HG02678 (cell line): ENCODE measurements around the gene SKAP2.

ENCODE experiments used
- ATAC-seq: cut with Tn5 transposase; IDR thresholded peaks from one replicate; pipeline ENCODE4 v1.9.1; 2021; ENCODE audit warnings: mild to moderate bottlenecking, moderate library complexity; ENCODE audit not compliant: unreplicated experiment

Gene SKAP2

GRCh38 chr7:26668821-26669220 lies 195.6 kb downstream of the SKAP2 start:
- no peak for ATAC-seq

GRCh38 chr7:26667514-26668133 lies 196.8 kb downstream of the SKAP2 start:
- ATAC-seq, result no peak

- ATAC-seq, result no peak
Measured at GRCh38 chr7:26664735-26665416, 199.5 kb downstream of the SKAP2 start.

GRCh38 chr7:26664274-26664673 lies 200.1 kb downstream of the SKAP2 start:
- ATAC-seq, result no peak

GRCh38 chr7:26663874-26664273 lies 200.5 kb downstream of the SKAP2 start:
- no peak for ATAC-seq

GRCh38 chr7:26662646-26663045 lies 201.7 kb downstream of the SKAP2 start:
- no peak for ATAC-seq

- ATAC-seq, result no peak
Measured at GRCh38 chr7:26659121-26659520, 205.3 kb downstream of the SKAP2 start.

- ATAC-seq, result no peak
Measured at GRCh38 chr7:26658389-26659084, 205.9 kb downstream of the SKAP2 start.

- no peak for ATAC-seq
Measured at GRCh38 chr7:26657686-26658388, 206.6 kb downstream of the SKAP2 start.

- no peak for ATAC-seq
Measured at GRCh38 chr7:26657206-26657641, 207.2 kb downstream of the SKAP2 start.

GRCh38 chr7:26656735-26657134 lies 207.7 kb downstream of the SKAP2 start:
- ATAC-seq, result no peak

- no peak for ATAC-seq
Measured at GRCh38 chr7:26655781-26656180, 208.6 kb downstream of the SKAP2 start.

- no peak for ATAC-seq
Measured at GRCh38 chr7:26653430-26654399, 210.7 kb downstream of the SKAP2 start.

GRCh38 chr7:26652401-26653100 lies 211.8 kb downstream of the SKAP2 start:
- no peak for ATAC-seq

GRCh38 chr7:26650103-26650502 lies 214.3 kb downstream of the SKAP2 start:
- no peak for ATAC-seq

- no peak for ATAC-seq
Measured at GRCh38 chr7:26649388-26649787, 215.0 kb downstream of the SKAP2 start.

- no peak for ATAC-seq
Measured at GRCh38 chr7:26648554-26648953, 215.8 kb downstream of the SKAP2 start.

- ATAC-seq, result no peak
Measured at GRCh38 chr7:26646336-26647048, 217.9 kb downstream of the SKAP2 start.

GRCh38 chr7:26645121-26645520 lies 219.3 kb downstream of the SKAP2 start:
- no peak for ATAC-seq
